GM18517 (cell line): ENCODE results near the gene CMC2.
A peak's percentile ranks its signal among the peaks of the same experiment; 100 is the strongest.

Experiments used
- ATAC-seq: cut with Tn5 transposase; IDR thresholded peaks from one replicate; pipeline ENCODE4 v1.9.1; 2021; ENCODE audit warnings: mild to moderate bottlenecking, moderate library complexity; ENCODE audit not compliant: unreplicated experiment

CMC2 gene

DNA sequence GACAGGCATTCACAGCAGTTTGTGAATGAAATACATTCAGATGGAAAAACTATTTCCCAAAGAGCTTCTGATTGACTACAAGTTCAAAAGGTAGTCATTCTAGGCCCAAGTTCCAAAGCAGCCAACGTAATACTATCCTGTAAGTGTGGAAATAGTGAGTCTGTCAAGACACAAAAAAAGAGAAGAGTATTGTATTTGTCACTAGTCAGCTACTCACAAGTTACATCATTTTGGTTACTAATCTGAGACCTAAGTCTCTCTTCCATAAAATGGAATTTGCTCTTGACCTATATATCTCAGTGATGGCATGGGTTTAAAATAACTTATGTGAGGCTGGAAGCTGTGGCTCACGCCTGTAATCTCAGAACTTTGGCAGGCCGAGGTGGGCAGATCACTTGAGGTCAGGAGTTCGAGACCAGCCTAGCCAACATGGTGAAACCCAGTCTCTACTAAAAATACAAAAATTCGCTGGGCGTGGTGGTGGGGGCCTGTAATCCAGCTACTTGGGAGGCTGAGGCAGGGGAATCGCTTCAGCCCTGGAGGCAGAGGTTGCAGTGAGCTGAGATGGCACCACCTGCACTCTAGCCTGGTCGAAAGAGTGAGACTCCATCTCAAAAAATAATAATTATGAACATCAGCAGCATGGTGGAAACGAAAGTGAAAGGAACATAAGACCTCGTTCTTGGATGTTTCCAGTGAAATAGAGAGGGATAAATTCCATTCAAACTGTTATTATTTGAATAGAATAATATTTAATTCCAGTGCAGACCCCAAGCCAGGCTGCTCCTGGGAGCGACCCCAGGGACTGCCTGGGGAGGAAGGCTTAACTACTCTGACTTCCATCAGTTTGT is 2.9 kb downstream of the CMC2 start:
- no peak for ATAC-seq

DNA sequence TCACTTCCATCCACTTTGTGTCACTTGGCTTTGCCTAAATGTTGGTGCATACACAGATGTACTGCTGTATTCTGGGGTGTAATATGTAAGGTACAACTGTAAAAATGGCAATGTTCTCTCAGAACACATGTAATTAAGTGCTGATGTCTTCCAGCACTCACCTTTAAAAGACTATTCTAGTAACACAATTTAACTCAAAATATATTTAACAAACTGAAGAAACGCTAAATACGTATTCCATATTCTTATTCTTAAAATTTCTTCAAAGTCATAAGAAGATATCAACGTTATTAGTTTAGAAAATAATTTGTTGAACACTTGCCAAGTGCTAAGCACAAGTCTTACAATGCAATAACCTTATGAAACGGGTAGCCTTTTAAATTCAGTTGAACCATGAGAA is 3.6 kb downstream of the CMC2 start:
- no peak for ATAC-seq

DNA sequence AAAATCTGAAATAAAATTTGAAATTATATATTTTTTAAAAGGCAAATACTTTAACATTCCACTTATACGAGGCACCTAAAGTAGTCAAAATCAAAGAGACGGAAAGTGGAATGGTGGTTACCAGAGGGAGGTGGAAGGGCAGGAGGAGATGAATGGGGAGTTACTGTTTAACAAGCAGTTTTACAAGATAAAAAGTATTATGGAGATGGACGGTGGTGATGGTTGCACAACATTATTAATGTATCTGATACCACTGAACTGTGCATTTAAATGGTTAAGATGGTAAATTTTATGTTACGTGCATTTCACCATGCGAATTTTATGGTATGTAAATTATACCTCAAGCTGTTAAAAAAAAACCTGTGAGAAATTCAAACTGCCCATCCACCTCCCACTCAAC is 5.4 kb downstream of the CMC2 start:
- ATAC-seq: no peak

DNA sequence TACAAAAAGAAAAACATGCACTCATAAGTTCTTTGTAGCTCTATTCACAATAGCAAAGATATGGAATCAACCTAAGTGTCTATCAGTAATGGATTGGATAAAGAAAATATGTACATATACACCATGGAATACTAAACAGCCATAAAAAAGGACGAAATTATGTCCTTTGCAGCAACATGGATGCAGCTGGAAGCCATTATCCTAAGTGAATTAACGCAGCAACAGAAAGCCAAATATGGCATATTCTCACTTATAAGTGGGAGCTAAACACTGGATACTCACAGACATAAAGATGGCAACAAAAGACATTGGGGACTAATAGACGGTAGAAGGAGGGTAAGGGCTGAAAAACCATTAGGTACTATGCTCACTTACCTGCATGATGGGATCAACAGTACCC is 5.8 kb downstream of the CMC2 start:
- ATAC-seq: no peak

DNA sequence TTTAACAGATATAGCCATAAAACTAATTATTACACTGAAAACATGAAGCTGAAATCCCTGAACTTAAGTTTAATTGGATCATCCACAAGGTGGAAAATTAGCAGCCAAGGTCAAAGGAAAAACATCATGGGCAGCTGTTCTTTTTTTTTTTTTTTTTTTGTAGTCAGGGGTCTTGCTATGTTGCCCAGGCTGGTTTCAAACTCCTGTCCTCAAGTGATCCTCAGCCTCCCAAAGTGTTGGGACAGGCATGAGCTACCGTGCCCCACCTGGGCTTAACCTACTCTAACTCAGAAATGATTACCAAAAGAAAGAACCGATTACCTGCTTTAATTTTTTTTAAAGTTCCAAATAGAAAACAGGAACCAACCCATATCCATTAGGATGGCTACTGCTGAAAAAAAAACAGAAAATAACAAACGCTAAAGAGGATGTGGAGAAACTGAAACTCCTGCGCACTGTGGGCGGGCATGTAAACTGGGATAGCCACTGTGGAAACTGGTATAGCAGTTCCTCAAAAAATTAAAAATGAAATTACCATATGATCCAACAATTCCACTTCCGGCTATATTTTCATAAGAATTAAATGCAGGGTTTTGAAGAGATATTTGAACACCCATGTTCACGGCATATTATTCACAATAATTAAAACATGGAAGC is 8.6 kb downstream of the CMC2 start:
- ATAC-seq: no peak

DNA sequence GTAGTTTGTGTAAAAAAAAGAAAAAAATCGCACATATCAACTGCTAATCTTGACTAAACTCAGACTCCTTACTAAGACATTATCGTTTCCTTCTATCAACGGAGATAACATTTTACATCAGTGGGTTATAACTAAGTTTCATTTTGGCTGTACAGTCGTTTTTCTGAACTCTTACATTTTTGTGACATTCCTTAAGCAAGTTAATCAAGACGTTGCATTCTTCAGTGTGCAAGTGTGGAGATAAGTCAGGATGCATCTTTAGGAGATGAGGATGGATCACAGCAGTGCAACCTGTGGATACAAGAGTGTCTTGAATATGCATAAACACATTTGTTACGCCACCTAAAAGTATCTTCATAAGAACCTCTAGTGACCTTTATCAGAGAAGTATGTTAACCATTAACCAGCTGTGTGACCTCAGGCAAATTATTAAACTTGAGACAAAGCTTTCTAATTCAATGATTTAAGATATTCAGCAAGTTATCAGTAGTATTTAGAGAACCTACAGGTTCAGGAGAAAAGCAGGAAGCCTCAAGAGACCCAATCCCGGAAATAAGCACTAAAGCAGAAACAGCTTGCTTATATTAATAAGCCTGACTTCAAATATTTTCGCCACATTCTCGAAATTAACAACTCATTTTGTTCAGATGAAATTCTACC is 9.4 kb downstream of the CMC2 start:
- ATAC-seq: peak; percentile 75

DNA sequence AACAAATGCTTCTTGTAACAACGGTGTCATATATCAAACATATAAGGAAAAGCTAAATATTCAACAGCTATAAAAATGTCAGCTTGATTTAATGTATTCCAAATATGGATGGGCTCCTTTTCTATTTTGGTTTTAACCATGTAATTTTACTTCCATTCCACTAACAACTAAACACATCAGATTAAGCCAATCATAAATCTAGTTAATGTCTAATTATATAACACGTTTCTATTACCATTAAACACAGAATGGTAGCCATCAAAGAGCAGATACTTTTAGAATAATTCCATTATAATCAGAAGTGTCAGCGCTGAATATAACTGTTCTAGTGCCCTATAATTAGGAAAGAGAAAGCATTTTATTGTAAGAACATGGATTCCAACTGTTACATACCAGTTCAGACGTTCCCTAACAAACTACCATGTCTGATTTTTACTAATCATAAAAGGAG is 10.0 kb downstream of the CMC2 start:
- no peak for ATAC-seq

DNA sequence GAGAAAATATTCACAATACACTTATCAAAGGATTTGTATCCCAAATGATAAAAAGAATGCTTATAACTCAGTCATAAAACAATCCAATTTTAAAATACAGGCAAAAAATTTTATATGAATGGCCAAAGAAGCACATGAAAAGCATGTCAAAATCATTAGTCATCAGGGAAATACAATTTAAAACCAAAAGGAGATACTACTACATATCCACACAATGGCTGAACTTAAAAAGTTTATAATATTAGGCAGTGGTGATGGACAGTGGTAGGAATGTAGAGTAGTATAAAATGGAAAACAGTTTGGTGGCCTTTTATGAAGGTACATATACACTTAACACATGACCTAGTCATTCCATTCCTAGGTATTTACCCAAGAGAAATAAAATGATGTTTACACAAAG is 12.2 kb downstream of the CMC2 start:
- ATAC-seq: no peak

DNA sequence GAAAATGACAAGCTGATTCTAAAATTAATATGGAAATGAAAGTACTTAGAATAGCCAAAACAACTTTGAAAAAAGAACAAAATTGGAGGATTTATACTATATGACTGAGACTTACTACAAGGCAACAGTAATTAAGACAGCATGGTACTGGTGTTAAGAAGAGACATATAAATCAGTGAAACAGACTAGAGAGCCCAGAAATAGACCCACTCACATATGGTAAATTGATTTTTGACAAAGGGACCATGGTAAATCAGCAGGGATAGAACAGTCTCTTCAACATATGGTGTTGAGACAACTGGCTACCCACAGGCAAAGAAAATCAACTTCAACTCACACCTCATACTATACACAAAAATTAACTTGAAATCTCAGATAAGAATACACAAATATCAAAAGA is 12.9 kb downstream of the CMC2 start:
- ATAC-seq: no peak

DNA sequence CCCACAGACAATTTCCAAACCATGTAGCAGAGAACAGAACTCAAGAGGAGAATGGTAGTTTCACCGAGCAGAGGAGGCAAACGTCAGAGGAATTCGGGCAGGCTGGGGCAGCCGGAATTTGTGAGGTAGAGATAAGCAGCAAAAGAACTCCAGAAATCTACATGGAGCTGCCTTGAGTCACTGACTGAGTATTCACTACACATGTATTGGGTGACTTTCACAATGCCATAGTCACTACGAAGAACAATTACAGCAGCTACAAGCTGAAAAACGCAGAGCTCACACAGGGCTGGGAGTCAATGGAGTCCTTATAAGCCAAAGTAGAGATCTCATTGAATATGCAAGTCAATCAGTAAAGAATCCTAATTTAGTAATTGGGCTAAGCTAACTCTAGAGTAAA is 13.4 kb downstream of the CMC2 start:
- no peak for ATAC-seq

DNA sequence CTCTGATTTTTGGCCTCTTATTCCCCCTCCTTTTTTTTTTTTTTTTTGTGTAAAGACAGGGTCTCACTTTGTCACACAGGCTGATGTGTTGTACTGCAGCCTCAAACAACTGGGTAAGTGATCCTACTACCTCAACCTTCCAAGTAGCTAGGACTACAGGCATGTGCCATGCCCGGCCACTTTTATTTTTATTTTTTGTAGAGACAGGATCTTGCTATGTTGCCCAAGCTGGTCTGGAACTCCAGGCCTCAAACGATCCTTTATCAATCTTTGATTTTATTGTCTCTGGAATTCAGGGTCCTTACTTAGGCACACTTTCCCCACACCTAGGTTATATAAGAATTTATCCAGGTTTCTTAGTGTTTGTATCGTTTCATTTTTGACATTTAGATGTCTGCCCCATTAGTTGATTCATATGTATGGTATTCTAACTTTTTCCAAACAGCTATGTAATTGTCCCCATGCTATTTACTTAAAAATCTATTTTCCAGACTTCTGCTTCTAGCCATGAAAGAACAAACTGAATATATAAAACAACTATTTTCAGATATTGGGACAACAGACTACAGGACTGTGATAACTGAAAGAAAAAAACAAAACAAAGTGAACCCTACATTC is 13.9 kb downstream of the CMC2 start:
- no peak for ATAC-seq

DNA sequence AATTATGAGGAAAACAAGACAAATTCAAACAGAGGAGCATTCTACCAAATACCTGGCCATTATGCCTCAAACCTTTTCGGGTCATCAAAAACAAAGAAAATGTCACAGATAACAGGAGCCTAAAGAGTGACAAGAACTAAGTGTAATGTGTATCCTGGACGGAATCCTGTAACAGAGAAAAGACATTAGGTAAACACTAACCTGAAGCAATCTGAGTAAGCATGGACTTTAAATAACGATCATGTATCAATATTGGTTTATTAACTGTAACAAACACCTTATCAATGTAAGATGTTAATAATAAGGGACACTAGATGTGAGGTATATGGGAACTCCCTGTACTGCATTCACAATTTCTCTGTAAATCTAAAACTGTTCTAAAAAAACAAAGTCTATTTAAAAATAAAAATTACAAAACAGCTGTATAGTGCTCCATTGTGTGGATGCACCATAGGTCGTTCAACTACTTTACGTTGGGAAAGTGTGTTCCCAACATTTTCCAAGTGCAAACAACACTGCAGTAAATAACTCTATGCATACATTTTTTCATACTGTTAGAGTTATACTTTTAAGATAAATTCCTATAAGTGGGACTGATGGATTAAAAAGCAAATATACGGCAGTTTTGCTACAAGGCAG is 14.8 kb downstream of the CMC2 start:
- ATAC-seq: no peak

DNA sequence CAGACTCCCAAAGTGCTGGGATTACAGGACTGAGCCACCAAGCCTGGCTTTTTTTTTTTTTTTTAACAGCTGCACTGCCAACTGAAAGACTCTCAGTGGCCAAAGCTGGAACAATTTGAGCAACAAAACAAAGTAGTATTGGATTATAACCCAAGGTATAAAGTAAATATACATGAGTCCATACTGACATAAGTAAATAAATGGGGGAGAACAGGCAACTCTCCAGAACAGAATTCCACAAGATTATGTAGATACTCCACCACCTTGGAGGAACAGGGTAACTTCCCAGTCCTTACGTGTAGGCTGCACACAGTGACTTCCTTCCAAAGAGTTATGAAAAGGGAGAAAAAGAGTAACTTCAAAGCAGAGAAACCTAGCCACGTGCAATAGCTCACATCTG is 15.7 kb downstream of the CMC2 start:
- no peak for ATAC-seq

DNA sequence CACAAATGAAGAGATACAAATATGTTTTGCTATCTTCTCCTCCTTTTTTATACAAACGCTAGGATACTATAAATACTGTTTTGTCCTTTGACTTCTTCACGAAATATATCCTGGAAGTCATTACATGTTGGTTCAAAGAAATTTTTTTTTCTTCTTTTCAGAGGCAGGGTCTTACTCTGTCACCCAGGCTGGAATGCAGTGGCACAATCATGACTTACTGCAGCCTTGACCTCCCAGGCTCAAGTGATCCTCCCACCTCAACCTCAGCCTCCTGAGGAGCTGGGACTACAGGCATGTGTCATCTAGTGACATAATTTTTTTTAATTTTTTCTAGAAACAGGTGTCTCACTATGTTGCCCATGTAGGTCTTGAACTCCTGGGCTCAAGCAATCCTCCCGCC is 16.1 kb downstream of the CMC2 start:
- ATAC-seq: no peak

DNA sequence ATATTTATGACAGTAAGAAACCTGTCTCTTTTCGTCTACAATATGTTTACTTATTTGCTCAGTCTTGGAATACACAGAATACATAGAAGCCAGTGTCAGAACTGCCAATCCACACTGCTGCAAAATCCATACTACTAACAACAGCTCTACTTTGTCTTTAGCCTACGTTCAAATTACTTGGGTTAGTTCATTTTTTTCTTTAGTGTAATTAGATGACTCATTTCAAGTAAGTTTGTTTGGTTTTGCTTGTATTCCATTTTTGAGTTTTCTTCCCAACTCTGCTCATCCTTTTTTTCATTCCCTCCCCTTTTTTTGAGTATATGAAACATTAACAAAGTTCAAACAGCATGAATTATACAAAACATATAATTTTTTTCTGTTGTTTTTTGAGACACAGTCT is 16.9 kb downstream of the CMC2 start:
- ATAC-seq: no peak

DNA sequence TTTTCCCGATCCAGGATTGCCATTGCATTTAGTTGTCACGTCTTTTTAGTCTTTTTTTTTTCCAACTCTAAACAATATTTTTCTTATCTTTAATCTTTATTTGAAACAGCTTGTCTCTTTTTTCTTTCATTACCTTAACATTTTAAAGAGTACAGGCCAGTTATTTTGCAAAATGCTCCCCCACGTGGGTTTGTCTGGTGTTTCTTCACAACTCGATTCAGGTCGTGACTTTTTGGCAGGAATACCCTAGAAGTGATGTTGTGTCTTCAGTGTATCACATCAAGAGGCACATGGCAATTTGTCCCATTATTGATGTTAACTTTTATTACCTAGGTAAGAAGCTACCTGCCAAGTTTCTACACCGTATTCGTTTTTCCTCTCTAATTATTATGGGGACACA is 17.9 kb downstream of the CMC2 start:
- ATAC-seq: no peak

DNA sequence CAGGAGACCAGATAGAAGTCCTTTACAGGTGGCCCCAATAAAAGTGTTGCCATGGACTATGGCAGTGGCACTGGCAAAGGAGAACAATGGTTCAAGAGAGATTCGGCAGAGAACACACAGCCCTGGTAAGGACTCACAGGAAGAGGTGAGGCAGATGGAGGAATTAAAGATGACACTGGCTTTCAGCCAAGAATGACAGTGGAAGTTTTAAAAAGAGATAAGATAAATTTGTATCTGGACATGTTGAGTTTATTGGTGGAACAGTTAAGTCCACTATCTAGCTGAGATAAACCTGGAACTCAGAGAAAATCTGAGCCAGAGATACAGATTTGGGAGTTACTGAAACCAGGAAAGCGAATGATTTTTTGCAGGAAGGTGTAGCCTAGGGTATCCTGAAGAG is 20.1 kb downstream of the CMC2 start:
- no peak for ATAC-seq

DNA sequence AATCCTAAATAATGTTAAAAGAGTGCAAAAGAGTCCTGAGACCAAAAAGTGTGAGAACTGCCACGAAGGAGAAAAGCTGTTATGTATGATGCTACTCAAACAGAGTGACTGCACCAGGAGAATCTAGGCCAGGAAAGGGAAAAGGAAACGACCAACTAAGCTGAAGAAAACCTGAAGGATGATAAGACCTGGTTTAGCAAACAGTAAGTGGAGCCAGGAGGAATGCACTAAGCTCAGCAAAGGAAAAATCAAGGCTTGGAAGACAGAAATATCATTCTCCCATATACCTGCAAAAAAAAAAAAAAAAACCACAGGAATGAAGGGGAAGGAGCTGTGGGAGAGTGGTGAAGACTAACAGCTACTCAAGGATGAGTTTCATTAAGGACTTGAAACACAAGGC is 21.1 kb downstream of the CMC2 start:
- no peak for ATAC-seq

DNA sequence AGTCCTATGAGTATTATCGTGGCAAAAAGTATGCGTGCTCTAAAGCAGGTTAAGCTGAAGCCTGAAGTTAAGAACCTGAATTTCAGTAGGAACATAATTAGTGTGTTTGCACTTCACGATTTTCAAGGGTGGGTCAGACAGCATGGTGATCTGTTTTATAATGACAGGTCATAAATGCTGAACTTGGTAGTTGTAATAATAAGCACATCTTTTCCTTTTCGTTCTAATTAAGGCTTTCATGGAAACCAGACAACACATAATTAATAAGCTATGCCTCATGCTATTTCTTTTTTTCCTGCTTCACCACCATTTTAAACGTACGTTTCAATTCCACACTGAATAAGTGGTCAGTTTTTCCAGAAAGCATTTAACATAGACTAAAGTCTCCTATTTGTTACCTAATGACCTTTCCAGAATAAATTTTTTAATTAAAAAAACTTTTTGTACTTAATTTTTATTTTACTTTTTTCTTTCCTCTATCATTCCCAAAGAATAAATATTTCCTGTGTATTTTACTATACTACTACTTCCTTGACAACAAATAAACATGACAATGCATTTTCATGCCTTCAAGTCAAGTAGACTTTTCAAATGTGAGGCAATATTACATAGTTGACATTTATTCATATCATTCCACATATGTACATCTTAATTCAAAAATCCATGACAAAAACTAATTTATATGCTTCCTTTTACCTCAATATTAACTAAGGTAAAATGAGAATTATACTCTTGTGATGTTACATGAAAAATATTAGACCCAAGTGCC is 22.4 kb downstream of the CMC2 start:
- no peak for ATAC-seq

DNA sequence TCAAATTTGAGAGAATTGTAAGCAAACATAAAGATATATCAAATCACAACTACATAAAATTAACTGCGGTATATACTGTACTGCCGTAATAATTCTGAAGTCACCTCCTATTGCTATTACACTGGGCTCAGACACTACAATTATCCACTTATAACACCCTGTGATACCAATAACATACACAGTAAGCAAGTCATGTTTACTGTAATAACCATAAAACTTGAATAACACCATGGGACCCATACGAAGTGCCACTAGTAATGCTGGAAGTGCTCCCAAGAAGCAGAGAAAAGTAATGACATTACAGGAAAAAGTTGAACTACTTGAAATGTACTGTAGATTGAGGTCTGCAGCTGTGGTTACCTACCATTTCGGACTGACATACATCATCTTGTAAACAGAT is 24.0 kb downstream of the CMC2 start:
- no peak for ATAC-seq
